Fibroblast of pulmonary artery (primary cell): ENCODE results near the gene NMRK2.

Experiments
- DNase-seq: peaks from one replicate; pipeline ENCODE4 v3.0.0-alpha.2; 2010; ENCODE audit warnings: low read depth
- H3K4me3 ChIP-seq: replicated peaks from 2 replicates; pipeline ENCODE4 v1.5.1; 2011; ENCODE audit warnings: low read depth, mild to moderate bottlenecking, control low read depth, low read length, moderate library complexity
- CTCF ChIP-seq: IDR thresholded peaks from 2 replicates; pipeline ENCODE4 v1.5.1; 2011; ENCODE audit warnings: mild to moderate bottlenecking, control low read depth, low read length, inconsistent platforms; ENCODE audit errors: missing control alignments

The NMRK2 gene

GRCh38 chr19:3981373-3981735 lies 48.5 kb downstream of the NMRK2 start:
- no peak for TF ChIP-seq CTCF
- no peak for DNase-seq
- no peak overlapping the region for H3K4me3 ChIP-seq

- no peak for TF ChIP-seq CTCF
- DNase-seq = no peak
- no peak overlapping the region for H3K4me3 ChIP-seq
Measured at GRCh38 chr19:3981736-3982681, 49.1 kb downstream of the NMRK2 start.

- TF ChIP-seq CTCF = no peak
- peak; percentile 42 for DNase-seq
- H3K4me3 ChIP-seq = peak overlapping the region; percentile 100
Measured at GRCh38 chr19:3982701-3983541, 50.1 kb downstream of the NMRK2 start.

GRCh38 chr19:3983542-3983914 lies 50.7 kb downstream of the NMRK2 start:
- H3K4me3 ChIP-seq = peak overlapping the region; percentile 100
- no peak for TF ChIP-seq CTCF
- DNase-seq = no peak

- peak; percentile 55 for DNase-seq
- H3K4me3 ChIP-seq = peak overlapping the region; percentile 100
Measured at GRCh38 chr19:3983936-3984583, 51.2 kb downstream of the NMRK2 start.

GRCh38 chr19:3984584-3984907 lies 51.7 kb downstream of the NMRK2 start:
- TF ChIP-seq CTCF = no peak
- no peak for DNase-seq

More at GRCh38 chr19:3983936-3984583, 51.2 kb downstream of the NMRK2 start:
- no peak for TF ChIP-seq CTCF

More at GRCh38 chr19:3984584-3984907, 51.7 kb downstream of the NMRK2 start:
- peak overlapping the region; percentile 100 for H3K4me3 ChIP-seq
